Right lobe of liver (tissue), 4 donors: ENCODE measurements around the gene S100A12.

Experiments used
- POLR2A ChIP-seq: fragments of 450-650 bp; IDR thresholded peaks from one replicate; pipeline ENCODE4 v1.6.1; 2017; ENCODE audit warnings: antibody characterized with exemption, mild to moderate bottlenecking
- TF ChIP-seq, protein P1 (sequence below), 4 donors: fragments of 200-600 bp in 3 of 4; fragments of 450-650 bp in 1 of 4; IDR thresholded peaks; one replicate each; pipeline versions ENCODE4 v1.5.1 to v1.8.0; 2016 to 2022; ENCODE audit warnings: antibody characterized with exemption in 4 of 4, mild to moderate bottlenecking in 2 of 4
- donor health status: DM: no; HTN: no; CAD: no.
- donor health status: DM: no; HTN: no; CAD: no.
- donor health status: DM: no; HTN: yes; CAD: no.

DNA sequence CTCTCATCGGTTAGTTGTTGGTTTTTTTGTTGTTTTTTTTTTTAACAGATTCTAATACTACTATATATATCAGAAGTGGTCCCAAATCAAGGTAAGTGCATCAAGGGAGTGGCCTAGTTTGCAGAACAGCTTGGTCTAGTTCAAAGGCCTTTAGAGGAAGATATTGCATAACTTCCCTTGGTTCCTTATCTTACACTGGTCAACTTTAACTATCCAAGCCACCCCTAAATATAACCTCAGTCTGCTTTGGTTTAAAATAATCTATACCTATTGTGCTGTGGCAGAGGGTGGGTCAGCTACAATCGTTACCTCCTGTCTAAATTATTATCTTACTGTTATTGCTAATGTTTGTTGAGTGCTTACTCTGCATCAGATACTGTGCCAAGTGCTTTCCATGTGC is 6.9 kb downstream of the S100A12 start:
- TF ChIP-seq, protein P1, sequence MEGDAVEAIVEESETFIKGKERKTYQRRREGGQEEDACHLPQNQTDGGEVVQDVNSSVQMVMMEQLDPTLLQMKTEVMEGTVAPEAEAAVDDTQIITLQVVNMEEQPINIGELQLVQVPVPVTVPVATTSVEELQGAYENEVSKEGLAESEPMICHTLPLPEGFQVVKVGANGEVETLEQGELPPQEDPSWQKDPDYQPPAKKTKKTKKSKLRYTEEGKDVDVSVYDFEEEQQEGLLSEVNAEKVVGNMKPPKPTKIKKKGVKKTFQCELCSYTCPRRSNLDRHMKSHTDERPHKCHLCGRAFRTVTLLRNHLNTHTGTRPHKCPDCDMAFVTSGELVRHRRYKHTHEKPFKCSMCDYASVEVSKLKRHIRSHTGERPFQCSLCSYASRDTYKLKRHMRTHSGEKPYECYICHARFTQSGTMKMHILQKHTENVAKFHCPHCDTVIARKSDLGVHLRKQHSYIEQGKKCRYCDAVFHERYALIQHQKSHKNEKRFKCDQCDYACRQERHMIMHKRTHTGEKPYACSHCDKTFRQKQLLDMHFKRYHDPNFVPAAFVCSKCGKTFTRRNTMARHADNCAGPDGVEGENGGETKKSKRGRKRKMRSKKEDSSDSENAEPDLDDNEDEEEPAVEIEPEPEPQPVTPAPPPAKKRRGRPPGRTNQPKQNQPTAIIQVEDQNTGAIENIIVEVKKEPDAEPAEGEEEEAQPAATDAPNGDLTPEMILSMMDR (IDR thresholded peaks at IDR 0.05): no peak
- TF ChIP-seq POLR2A: no peak
